HG03457 (cell line): ENCODE data around the gene ZNF669.

Source experiments
- ATAC-seq: cut with Tn5 transposase; IDR thresholded peaks from one replicate; pipeline ENCODE4 v1.9.1; 2021; ENCODE audit warnings: moderate number of reproducible peaks; ENCODE audit not compliant: unreplicated experiment

ZNF669 gene

DNA sequence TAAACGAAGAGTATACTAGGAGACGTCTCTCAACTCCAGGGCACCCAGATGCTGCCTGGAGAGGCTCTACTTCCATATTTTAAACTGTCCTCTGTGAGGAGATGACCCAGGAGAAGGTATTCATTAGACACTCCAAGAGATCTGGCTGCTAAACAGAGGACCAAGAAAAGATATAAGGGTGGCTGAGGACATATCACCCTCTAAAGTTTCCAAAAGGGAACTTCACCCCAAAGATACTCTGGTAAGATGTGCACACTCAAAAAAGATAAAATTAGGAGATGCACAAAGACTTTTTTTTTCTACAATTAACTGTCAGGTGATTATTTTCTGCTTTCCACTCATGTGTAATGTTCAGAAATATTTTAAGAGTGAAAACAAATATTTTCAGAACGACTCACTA, 26.9 kb downstream of the ZNF669 start:
- ATAC-seq, result no peak

DNA sequence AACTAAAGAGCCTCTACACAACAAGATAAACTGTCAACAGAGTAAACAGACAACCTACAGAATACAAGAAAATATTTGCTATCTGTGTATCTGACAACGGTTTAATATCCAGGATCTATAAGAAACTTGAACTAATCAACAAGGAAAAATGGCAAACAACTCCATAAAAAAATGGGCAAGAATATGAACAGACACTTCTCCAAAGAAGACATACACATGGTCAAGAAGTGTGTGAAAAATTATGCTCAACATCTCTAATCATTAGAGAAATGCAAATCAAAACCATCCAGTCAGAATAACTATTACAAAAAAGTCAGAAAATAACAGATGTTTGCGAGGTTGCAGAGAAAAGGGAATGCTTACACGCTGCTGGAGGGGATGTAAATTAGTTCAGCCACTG, 33.5 kb downstream of the ZNF669 start:
- no peak for ATAC-seq

DNA sequence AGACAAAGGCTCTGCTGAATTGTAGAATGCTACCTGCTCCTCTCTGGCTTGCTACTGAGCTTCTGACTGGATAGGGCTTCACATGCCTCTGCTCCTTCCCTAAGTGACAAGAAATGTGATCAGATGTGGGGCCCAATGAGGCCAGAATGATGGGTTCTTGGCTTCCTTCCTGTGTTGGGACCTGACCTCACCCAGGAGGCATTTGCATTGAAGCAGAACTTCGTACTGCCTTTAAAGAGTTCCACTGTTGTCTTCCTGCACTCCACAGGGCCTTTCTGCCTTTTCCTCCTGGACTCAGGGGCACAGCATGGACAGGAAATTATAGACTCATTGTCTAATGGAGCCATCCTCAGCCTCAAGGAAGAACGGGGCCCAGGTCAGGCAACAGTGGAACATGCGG, 39.9 kb downstream of the ZNF669 start:
- no peak for ATAC-seq

DNA sequence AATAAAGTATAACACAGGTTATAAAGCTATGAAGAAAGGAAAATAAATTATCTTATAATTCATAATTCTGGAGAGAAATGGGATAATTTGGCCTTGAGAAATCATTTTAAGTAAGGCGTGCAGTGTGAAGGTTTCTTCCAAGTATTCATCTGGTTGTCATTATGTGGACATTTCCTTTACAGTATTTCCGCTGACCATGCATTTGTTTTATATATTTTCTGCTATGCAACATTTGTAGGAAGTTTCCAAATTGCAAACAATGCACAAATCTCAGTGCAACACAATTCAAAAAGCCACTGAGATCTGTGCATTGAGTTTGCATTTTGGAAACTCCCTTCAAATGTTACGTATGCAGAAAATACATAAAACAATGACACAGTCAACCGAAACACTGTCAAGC, 43.4 kb downstream of the ZNF669 start:
- ATAC-seq, result no peak

DNA sequence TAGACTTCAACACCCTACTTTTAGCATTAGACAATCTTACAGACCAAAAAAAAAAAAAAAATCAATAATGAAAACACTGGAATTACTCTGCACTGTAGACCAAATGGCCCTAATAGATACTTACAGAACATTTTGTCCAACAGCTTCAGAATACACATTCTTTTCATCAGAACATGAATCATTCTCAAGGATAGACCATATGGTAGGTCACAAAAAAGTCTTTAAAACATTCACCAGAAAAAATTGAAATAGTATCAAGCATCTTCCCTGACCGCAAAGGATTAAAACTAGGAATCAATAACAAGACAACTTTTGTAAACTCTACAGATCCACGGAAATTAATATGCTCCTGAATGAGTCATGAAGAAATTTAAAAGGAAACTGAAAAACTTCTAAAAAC, 48.1 kb downstream of the ZNF669 start:
- no peak for ATAC-seq

DNA sequence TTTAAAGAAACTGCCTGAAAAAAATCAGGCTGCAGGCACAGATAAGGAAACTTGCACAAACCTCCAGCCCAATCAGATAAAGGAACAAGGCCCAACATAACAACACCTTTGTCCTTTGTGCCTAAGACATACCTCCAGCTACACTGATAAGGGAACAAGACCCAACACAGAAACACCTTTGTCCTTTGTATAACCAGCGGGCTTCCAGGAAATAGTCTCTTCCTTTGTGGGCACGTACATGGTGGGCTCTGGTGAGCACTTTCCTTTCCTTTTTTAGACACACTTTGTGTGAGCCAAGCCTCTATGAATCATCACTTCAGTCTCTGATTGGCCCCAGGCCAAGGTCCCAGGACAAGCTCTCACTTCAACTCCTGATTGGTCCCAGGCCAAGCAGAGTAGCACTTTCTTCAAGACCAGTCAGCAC, 49.2 kb downstream of the ZNF669 start:
- ATAC-seq, result no peak
